K562 (cell line): ENCODE data around the gene PDE11A. TPM values are rescaled to one million over a fixed set of nuclear protein-coding genes. Genes with fewer than 3 reads are reported as not detected.

Source experiments
- CEBPG ChIP-seq, 3 experiments: fragments of 200-800 bp in 1 of 3; sonication (Bioruptor generic) in 1 of 3; sonication (generic) in 1 of 3; formaldehyde crosslinking in 1 of 3; IDR thresholded peaks in 2 of 3; conservative IDR thresholded peaks in 1 of 3; 2 replicates each; pipeline versions ENCODE4 v1.6.1 to v1.8.0; 2016 to 2022; ENCODE audit warnings: missing compliant biosample characterization in 2 of 3, missing genetic modification characterization in 2 of 3, mild to moderate bottlenecking in 1 of 3, missing genetic modification reagents in 1 of 3
- CXXC5 ChIP-seq: fragments of 250-450 bp; sonication (Bioruptor Pico); IDR thresholded peaks from 2 replicates; pipeline ENCODE4 v1.8.0; 2022; ENCODE audit warnings: inconsistent platforms, mild to moderate bottlenecking, moderate library complexity
- DDX20 ChIP-seq: fragments of 450-650 bp; IDR thresholded peaks from 2 replicates; pipeline ENCODE4 v1.6.1; 2016; ENCODE audit warnings: missing genetic modification characterization, low read depth, mild to moderate bottlenecking, missing compliant biosample characterization, moderate library complexity
- ELF4 ChIP-seq: fragments of 450-650 bp; formaldehyde crosslinking; IDR thresholded peaks from 2 replicates; pipeline ENCODE4 v1.4.0; 2022; ENCODE audit warnings: missing genetic modification characterization
- FOXK1 ChIP-seq: sonication (generic); formaldehyde crosslinking; IDR thresholded peaks from 2 replicates; pipeline ENCODE4 v1.8.0; 2022; ENCODE audit warnings: missing genetic modification reagents, mild to moderate bottlenecking, borderline replicate concordance
- GATAD2B ChIP-seq: fragments of 450-650 bp; IDR thresholded peaks from 2 replicates; pipeline ENCODE4 v1.6.1; 2017; ENCODE audit warnings: mild to moderate bottlenecking, borderline replicate concordance
- HDAC6 ChIP-seq: IDR thresholded peaks from 2 replicates; pipeline ENCODE4 v1.6.1; 2012; ENCODE audit warnings: low read depth, mild to moderate bottlenecking, control low read depth, inconsistent platforms, low read length, moderate library complexity
- ILF3 ChIP-seq: fragments of 450-650 bp; IDR thresholded peaks from 2 replicates; pipeline ENCODE4 v1.6.1; 2018; ENCODE audit warnings: antibody characterized with exemption, mild to moderate bottlenecking, moderate library complexity, borderline replicate concordance
- KAT7 ChIP-seq: sonication (generic); formaldehyde crosslinking; IDR thresholded peaks from 2 replicates; pipeline ENCODE4 v1.8.0; 2022; ENCODE audit warnings: missing genetic modification reagents, mild to moderate bottlenecking, borderline replicate concordance
- MEF2D ChIP-seq: conservative IDR thresholded peaks from 2 replicates; pipeline ENCODE4 v1.6.1; 2016; ENCODE audit warnings: low read depth, missing genetic modification characterization, missing compliant biosample characterization
- MEIS2 ChIP-seq: fragments of 450-650 bp; IDR thresholded peaks from 2 replicates; pipeline ENCODE4 v1.6.1; 2014; ENCODE audit warnings: mild to moderate bottlenecking; ENCODE audit not compliant: partially characterized antibody
- NR2C2 ChIP-seq, 2 experiments: fragments of 200-800 bp in 1 of 2; sonication (Bioruptor generic) in 1 of 2; sonication (generic) in 1 of 2; formaldehyde crosslinking in 1 of 2; IDR thresholded peaks; 2 replicates each; pipeline versions ENCODE4 v1.6.1 to v1.8.0; 2016 to 2022; ENCODE audit warnings: mild to moderate bottlenecking in 1 of 2, missing compliant biosample characterization in 1 of 2, missing genetic modification characterization in 1 of 2, missing genetic modification reagents in 1 of 2
- OTX1 ChIP-seq: fragments of 450-650 bp; formaldehyde crosslinking; IDR thresholded peaks from 2 replicates; pipeline ENCODE4 v1.4.0; 2022; ENCODE audit warnings: mild to moderate bottlenecking
- RAD51 ChIP-seq: fragments of 450-650 bp; IDR thresholded peaks from 2 replicates; pipeline ENCODE4 v1.7.1; 2016; ENCODE audit warnings: low read depth, mild to moderate bottlenecking, borderline replicate concordance
- RBM22 ChIP-seq: fragments of 200-400 bp; formaldehyde crosslinking; IDR thresholded peaks from 2 replicates; pipeline ENCODE4 v1.6.1; 2018; ENCODE audit warnings: low read length, low read depth; ENCODE audit not compliant: poor library complexity, severe bottlenecking
- SPI1 ChIP-seq: IDR thresholded peaks from 2 replicates; pipeline ENCODE4 v1.6.1; 2011; ENCODE audit warnings: low read depth, low read length, control low read depth, borderline replicate concordance
- SREBF2 ChIP-seq: sonication (generic); formaldehyde crosslinking; IDR thresholded peaks from 2 replicates; pipeline ENCODE4 v1.4.0; 2020; ENCODE audit warnings: mild to moderate bottlenecking, missing genetic modification reagents
- TCF15 ChIP-seq: fragments of 250-450 bp; sonication (Bioruptor Pico); IDR thresholded peaks from 2 replicates; pipeline ENCODE4 v1.8.0; 2022; ENCODE audit warnings: moderate library complexity, mild to moderate bottlenecking, inconsistent platforms
- ZBED1 ChIP-seq: IDR thresholded peaks from 2 replicates; pipeline ENCODE4 v1.6.1; 2014
- ZFP91 ChIP-seq: sonication (generic); formaldehyde crosslinking; IDR thresholded peaks from 2 replicates; pipeline ENCODE4 v1.8.0; 2022; ENCODE audit warnings: mild to moderate bottlenecking, missing genetic modification reagents
- ZNF12 ChIP-seq: sonication (generic); formaldehyde crosslinking; IDR thresholded peaks from 2 replicates; pipeline ENCODE4 v1.4.0; 2020; ENCODE audit warnings: mild to moderate bottlenecking, missing genetic modification reagents
- ZNF253 ChIP-seq: fragments of 250-450 bp; sonication (Bioruptor Pico); conservative IDR thresholded peaks from 2 replicates; pipeline ENCODE4 v1.6.1; 2021; ENCODE audit warnings: mild to moderate bottlenecking
- ZNF316 ChIP-seq: fragments of 450-650 bp; IDR thresholded peaks from 2 replicates; pipeline ENCODE4 v1.6.1; 2016
- ZNF324 ChIP-seq: fragments of 250-450 bp; sonication (Bioruptor Pico); IDR thresholded peaks from 2 replicates; pipeline ENCODE4 v1.4.0; 2020; ENCODE audit warnings: mild to moderate bottlenecking
- polyA plus RNA-seq, 8 experiments: library from polyadenylated mRNA; depleted of rRNA in 4 of 8; stranded (reverse) in 5 of 8; unstranded in 3 of 8; fragments of >200 nt; fragmentation: Nextera tagmentation in 2 of 8; fragmentation: Illumina TruSeq in 1 of 8; extraction: Ambion mirVana in 2 of 8; extraction: Trizol in 1 of 8; gene quantifications; 2 replicates each; pipeline versions ENCODE4 v1.2.1 to v1.2.3, GENCODE V29; 2011 to 2014; ENCODE audit warnings: inconsistent platforms in 1 of 8, missing spikeins in 1 of 8
- total RNA-seq, 7 experiments: library from RNA; depleted of rRNA in 6 of 7; stranded (reverse); fragments of >200 nt in 6 of 7; fragmentation: Illumina TruSeq in 2 of 7; extraction: Trizol in 2 of 7; gene quantifications; 2 replicates each; pipeline versions ENCODE4 v1.2.1 to v1.2.3, GENCODE V29; 2011 to 2021; ENCODE audit warnings: low replicate concordance in 1 of 7

The PDE11A gene
- total and polyA plus RNA-seq, 9 of the 15 experiments (the other 6 are each of a cell fraction or from before 2014, with no cell fraction given) = 3.2 to 22.1 (median 5.7) TPM

GRCh38 chr2:177679611-177680605, 392.7 kb downstream of the PDE11A start (continued):
- TF ChIP-seq NR2C2 (CRISPR knock-in tag; IDR thresholded peaks at IDR 0.05) (no peak), NR2C2 (tag; IDR thresholded peaks at IDR 0.05) (peak; percentile 65), ZNF316 (no peak; the same call in 1 of the 2 replicates), CEBPG (CRISPR knock-in tag; IDR thresholded peaks at IDR 0.05) (no peak), CEBPG (tag; conservative IDR thresholded peaks at IDR 0.05 in 1 of 2, IDR thresholded peaks at IDR 0.05 in 1 of 2) (no peak), DDX20 (tag) (no peak), RAD51 (no peak), MEF2D (peak; percentile 28; the same call in 1 of the 2 replicates), ZNF12 (CRISPR knock-in tag) (no peak), SREBF2 (CRISPR knock-in tag) (no peak), HDAC6 (no peak), ILF3 (no peak), SPI1 (0 out of 2 replicates have a peak, but pooled peaks have one; percentile 6), KAT7 (CRISPR knock-in tag) (no peak), ELF4 (CRISPR knock-in tag) (peak; percentile 18; the same call in 1 of the 2 replicates), OTX1 (CRISPR knock-in tag) (no peak), ZNF324 (CRISPR knock-in tag) (no peak), RBM22 (no peak), ZFP91 (CRISPR knock-in tag) (no peak), ZNF253 (CRISPR knock-in tag) (no peak), MEIS2 (peak; percentile 20), FOXK1 (CRISPR knock-in tag) (no peak), CXXC5 (CRISPR knock-in tag) (no peak; the same call in 1 of the 2 replicates), TCF15 (CRISPR knock-in tag) (no peak), ZBED1 (no peak), GATAD2B (no peak)
